Retinal pigment epithelial cell (primary cell): Measurements from ENCODE around the gene TNFSF15.

Experiments
- DNase-seq: peaks from one replicate; pipeline ENCODE4 v3.0.0-alpha.2; 2010; ENCODE audit warnings: low read depth
- H3K4me3 ChIP-seq: 2 replicates; pipeline ENCODE4 v1.5.1; 2011; ENCODE audit warnings: mild to moderate bottlenecking, low read length, control low read depth, moderate library complexity
- CTCF ChIP-seq: conservative IDR thresholded peaks from 2 replicates; pipeline ENCODE4 v1.5.1; 2011; ENCODE audit warnings: low read depth, low read length, control low read depth, inconsistent platforms

TNFSF15 gene

GRCh38 chr9:114834386-114834785, 28.5 kb upstream of the TNFSF15 start:
- DNase-seq, result no peak
- TF ChIP-seq CTCF, result no peak
- no peak overlapping the region for H3K4me3 ChIP-seq

GRCh38 chr9:114830546-114830945, 24.7 kb upstream of the TNFSF15 start:
- no peak overlapping the region for H3K4me3 ChIP-seq
- TF ChIP-seq CTCF, result no peak
- no peak for DNase-seq

GRCh38 chr9:114829574-114830440, 24.0 kb upstream of the TNFSF15 start:
- TF ChIP-seq CTCF, result no peak
- no peak overlapping the region for H3K4me3 ChIP-seq
- DNase-seq, result no peak

- H3K4me3 ChIP-seq, result no peak overlapping the region
- no peak for TF ChIP-seq CTCF
- no peak for DNase-seq
Observed at GRCh38 chr9:114828303-114828650, 22.4 kb upstream of the TNFSF15 start.

GRCh38 chr9:114827641-114828302, 21.9 kb upstream of the TNFSF15 start:
- no peak for TF ChIP-seq CTCF
- no peak overlapping the region for H3K4me3 ChIP-seq
- no peak for DNase-seq

GRCh38 chr9:114826431-114826830, 20.6 kb upstream of the TNFSF15 start:
- no peak for TF ChIP-seq CTCF
- H3K4me3 ChIP-seq, result no peak overlapping the region
- DNase-seq, result no peak
